ENCODE measurements around the gene KRT36. TPM values are rescaled to one million over a fixed set of nuclear protein-coding genes. Genes with fewer than 3 reads are reported as not detected.

The KRT36 gene
- total and polyA plus RNA-seq, 10 of the 15 experiments (the other 5 are each of a cell fraction or from before 2014, with no cell fraction given), result not detected

GRCh38 chr17:41516830-41517283 is 27.1 kb upstream of the KRT36 start (continued):
- TF ChIP-seq E4F1 (IDR thresholded peaks at IDR 0.05; ENCODE audit: borderline replicate concordance, partially characterized antibody), result no peak

- Histone ChIP-seq H3K9ac (ENCODE audit: control insufficient read depth, insufficient read depth, low read length) (no peak overlapping the region), H3K4me3 (no peak overlapping the region), H3K27ac (ENCODE audit: control insufficient read depth, insufficient read depth) (no peak overlapping the region), H3K79me2 (ENCODE audit: control insufficient read depth, insufficient read depth, low read length) (no peaks in the 10 kb centered on the region), H4K20me1 (ENCODE audit: control insufficient read depth, insufficient read depth) (no peaks in the 10 kb centered on the region), H2AFZ (ENCODE audit: control insufficient read depth, low read depth, low read length) (no peak overlapping the region), H3K36me3 (ENCODE audit: control insufficient read depth in 2 of 2, insufficient read depth in 2 of 2, low read length in 1 of 2) (no peaks in the 10 kb centered on the region), H3K9me3 (replicated peaks; ENCODE audit: control insufficient read depth, insufficient read depth, low read length) (no peaks in the 10 kb centered on the region), H3K27me3 (replicated peaks in 1 of 2; ENCODE audit: control insufficient read depth in 2 of 2, insufficient read depth in 2 of 2, low read length in 1 of 2) (no peaks in the 10 kb centered on the region; a peak in 2 of 4 replicates), H3K4me1 (ENCODE audit: control insufficient read depth, insufficient read depth, low read length) (no peaks in the 10 kb centered on the region), H3K4me2 (ENCODE audit: control insufficient read depth, insufficient read depth) (no peak overlapping the region)
- no peak for DNase-seq (ENCODE audit: low read depth, low spot score)
- POLR2A ChIA-PET, result interaction anchor here (0.5 kb wide), 1 partner anchor 10 kb away, joined by 3 read pairs; no protein-coding TSS in a partner anchor
- RAD21 ChIA-PET (ENCODE audit: unreplicated experiment), result no interaction called here
- BruUV-seq (replicated peaks), result no TSS peak
- SMC1A ChIA-PET (ENCODE audit: uncharacterized antibody, unreplicated experiment), result no interaction called here
- in situ Hi-C loops (cut with MboI), result no loop called here
- ATAC-seq, result no peak
- TF ChIP-seq LARP7 (IDR thresholded peaks at IDR 0.05) (no peak), GABPA (IDR thresholded peaks at IDR 0.05; ENCODE audit: low read depth) (no peak), SMC3 (IDR thresholded peaks at IDR 0.05; ENCODE audit: borderline replicate concordance, low read length) (no peak), PAX5 (IDR thresholded peaks at IDR 0.05; ENCODE audit: borderline replicate concordance, low read depth, low read length) (no peak)
- TF ChIP-seq, protein P1, sequence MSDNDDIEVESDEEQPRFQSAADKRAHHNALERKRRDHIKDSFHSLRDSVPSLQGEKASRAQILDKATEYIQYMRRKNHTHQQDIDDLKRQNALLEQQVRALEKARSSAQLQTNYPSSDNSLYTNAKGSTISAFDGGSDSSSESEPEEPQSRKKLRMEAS (IDR thresholded peaks at IDR 0.05; ENCODE audit: low read depth, low read length), result no peak
- CTCF ChIA-PET, result interaction anchor here (1.5 kb wide), 1 partner anchor 33 kb away, joined by 4 read pairs; no protein-coding TSS in a partner anchor
- intact Hi-C loops (cut with micrococcal nuclease; ENCODE audit: unreplicated experiment), result no loop called here
- WGBS (ENCODE audit: insufficient coverage, insufficient replicate concordance, low lambda C conversion rate, missing lambda C conversion rate), result 30% methylated on average over 13 of the region's 14 CpGs
- no peak for FAIRE-seq
These were observed 26.6 kb upstream of the KRT36 start for GRCh38 chr17:41516147-41516829.
